ENCODE measurements around the gene TLK1.

Gene TLK1

DNA sequence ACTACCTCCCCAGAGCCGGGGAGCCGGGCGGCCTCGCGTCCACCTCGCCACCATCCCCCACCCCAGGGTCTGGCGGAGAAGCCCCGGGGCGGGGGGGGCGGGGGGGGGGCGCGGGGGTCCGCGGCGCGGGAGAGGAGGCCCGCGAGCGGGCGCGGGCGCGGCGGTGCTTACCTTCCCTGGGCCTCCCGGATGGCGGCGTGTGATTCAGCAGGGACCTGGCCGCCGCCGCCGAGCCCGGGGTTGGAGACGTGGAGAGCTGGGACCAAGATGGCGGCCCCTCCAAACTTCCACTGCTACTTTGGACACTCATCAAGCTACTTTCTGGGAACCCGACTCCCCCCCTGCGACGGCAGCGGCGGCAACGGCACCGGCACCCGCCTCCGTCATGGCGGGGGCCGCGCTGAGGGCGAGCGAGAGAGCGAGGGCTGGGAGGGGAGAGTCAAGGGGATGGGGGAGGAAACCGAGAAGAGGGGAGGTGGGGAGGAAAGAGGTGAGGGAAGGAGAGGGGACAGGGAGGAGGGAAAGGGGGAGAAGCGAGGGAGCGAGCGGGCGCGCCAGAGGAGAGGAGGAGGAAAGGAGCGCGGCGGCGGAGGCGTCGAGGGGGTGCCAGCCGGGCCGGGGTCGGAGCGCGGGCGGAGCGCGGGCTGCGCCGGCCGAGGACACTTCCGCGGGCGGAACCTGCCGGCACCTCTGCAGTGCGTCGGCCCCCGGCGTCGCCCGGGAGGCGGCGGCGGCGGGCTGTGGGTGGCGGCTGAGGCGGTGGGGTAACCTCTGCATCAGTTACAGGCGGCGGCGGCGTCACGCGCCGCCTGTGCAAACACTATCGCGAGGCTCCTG lies at the start of gene TLK1:
Gene TLK1, minus strand, starts transcription at position 775 of the 837 bp plus-strand sequence. Its CDS starts 465 bp downstream, at position 310.
- DNase-seq (ENCODE audit: low read depth in 1 of 2, low spot score in 1 of 2) = peak; percentile 21 to 74

DNA sequence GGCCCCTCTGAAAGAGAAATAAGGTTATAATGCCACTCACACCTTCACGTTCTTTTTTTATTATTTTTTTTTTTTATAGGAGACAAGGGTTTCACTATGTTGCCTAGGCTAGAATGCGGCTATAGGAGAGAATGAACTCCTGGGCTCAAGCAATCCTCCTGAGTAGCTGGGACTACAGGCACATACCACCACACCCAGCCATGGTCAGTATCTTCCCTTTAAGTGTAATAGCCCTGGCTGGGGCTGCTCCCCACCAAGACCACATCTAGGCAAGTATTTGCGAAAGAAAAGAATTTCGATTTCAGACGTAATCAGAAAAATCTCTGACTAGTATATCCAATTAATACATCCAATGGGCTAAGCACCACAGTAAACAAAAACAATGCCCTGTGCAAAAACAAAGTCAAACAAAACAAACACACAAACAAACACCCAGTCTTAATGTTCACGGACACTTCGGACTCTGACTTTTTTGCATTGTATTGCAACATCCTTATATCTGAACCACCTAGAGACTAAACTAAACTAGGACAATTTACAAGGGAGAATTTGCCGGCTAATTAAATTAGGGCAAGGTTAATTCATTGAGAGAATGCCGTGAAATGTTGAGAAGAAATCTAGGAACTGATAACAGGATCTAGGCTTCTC lies 49.6 kb upstream of the TLK1 start:
- DNase-seq (ENCODE audit: low read depth in 1 of 2, low spot score in 1 of 2) = no peak
- no peak for TF ChIP-seq JUND (IDR thresholded peaks at IDR 0.05; ENCODE audit: low read depth)
- in situ Hi-C loops (cut with HindIII; ENCODE audit: low pct_unique_long_range_greater_than_20kb, low sequenced_read_pairs) = no loop called here

More for the DNA sequence above, at the start of gene TLK1:
- in situ Hi-C loops (cut with HindIII; ENCODE audit: low pct_unique_long_range_greater_than_20kb, low sequenced_read_pairs) = no loop called here
- TF ChIP-seq JUND (IDR thresholded peaks at IDR 0.05; ENCODE audit: low read depth) = no peak

DNA sequence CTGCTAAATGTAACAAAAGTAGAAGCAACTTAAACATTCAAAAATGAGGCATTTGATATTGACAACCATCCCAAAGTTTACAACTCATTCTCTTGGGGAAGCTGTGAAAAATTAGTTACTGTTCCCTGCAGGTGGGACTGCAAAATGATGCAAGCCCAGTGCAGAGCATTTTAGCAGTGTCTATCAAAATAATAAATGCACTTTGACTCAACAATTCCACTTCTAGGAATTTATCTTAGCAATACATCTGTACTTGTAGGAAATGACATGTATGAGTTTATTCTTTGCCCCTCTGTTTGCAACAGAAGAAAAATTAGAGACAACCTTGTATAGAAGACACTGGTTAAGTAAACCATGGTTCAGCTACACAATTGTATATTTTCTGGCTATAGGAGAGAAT lies 48.0 kb upstream of the TLK1 start:
- DNase-seq (ENCODE audit: low read depth in 1 of 2, low spot score in 1 of 2) = no peak
- in situ Hi-C loops (cut with HindIII; ENCODE audit: low pct_unique_long_range_greater_than_20kb, low sequenced_read_pairs) = no loop called here

DNA sequence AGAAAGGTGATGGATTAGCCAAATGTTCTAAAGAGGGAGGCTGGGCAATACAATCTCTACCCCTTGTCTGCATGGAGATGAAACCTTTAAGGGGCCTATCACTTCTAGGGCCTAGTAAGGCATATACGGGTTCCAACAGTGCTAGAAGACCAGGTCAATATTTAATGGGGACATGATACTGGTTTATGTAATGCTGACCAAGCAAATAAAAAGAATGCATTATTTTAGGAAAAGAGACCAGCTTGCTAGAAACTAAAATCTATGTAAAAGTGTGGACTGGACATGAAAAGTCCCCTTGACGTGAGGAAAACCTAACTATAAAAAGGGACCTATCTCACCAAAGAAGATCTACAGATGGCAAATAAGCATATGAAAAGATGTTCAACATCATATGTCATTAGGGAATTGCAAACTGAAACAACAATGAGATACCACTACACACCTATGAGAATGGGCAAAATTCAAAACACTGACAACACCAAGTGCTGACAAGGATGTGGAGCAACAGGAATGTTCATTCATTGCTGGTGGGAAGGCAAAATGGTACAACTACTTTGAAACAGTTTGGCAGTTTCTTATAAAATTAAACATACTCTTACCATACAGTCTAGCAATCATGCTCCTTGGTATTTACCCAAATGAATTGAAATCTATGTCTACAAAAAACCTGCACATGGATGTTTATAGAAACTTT lies 45.9 kb upstream of the TLK1 start:
- no peak for TF ChIP-seq JUND (IDR thresholded peaks at IDR 0.05; ENCODE audit: low read depth)
- in situ Hi-C loops (cut with HindIII; ENCODE audit: low pct_unique_long_range_greater_than_20kb, low sequenced_read_pairs) = no loop called here
- no peak for DNase-seq (ENCODE audit: low read depth in 1 of 2, low spot score in 1 of 2)

More for the DNA sequence above, 48.0 kb upstream of the TLK1 start:
- no peak for TF ChIP-seq JUND (IDR thresholded peaks at IDR 0.05; ENCODE audit: low read depth)

DNA sequence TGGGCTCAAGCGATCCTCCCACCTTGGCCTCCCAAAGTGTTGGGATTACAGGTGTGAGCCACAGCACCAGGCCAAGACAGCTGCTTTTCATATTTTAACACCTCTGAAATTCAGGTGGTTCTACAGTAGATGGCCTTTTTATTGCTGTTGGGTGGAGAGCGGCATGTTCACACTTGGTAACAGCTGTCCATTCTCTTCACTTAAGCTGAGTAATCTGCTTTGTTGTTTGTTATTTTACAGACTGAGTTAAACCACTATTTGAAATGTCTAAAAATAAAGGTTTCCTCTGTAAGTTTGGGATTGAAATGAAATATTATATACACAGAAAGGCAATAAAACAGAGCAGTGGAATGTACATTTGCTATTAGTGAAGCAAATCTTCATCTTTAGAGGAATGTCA lies 44.9 kb upstream of the TLK1 start:
- in situ Hi-C loops (cut with HindIII; ENCODE audit: low pct_unique_long_range_greater_than_20kb, low sequenced_read_pairs) = no loop called here
- no peak for TF ChIP-seq JUND (IDR thresholded peaks at IDR 0.05; ENCODE audit: low read depth)
- DNase-seq (ENCODE audit: low read depth in 1 of 2, low spot score in 1 of 2) = no peak

DNA sequence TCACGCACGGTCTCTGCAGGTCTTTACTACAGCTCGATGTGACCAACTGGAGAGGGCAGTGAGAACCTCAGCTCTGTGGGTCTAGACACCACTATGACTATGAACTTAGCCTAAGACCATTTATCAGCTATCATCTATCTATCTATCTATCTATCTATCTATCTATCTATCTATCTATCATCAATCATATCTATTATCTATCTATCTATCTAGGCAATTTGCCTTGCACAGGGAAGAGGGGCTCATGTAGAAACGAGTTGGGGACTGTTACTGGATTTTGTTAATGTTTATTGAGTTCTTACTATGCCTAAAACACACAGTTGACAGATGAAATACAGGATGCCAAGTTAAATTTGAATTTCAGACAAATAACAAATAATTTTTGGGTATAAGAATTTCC lies 41.1 kb upstream of the TLK1 start:
- in situ Hi-C loops (cut with HindIII; ENCODE audit: low pct_unique_long_range_greater_than_20kb, low sequenced_read_pairs) = no loop called here
- no peak for DNase-seq (ENCODE audit: low read depth in 1 of 2, low spot score in 1 of 2)
- TF ChIP-seq JUND (IDR thresholded peaks at IDR 0.05; ENCODE audit: low read depth) = no peak

DNA sequence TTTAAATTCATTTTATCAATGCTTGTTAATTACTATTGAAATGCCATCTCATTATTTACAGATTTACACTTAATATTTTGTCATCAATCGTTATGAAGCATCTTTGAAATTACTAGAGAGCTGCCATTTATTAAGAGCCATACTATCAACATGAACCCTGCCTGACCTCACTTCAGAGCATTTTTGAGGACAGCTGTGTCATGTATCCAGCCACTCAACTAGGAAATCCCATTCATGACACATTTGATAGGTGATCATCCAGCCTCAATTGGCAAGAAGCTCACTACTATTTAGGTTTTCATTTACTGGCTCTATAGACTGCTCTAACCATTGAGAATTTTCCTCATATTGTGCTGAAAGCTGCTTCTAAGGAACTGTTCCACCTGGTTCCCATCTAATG lies 40.6 kb upstream of the TLK1 start:
- no peak for TF ChIP-seq JUND (IDR thresholded peaks at IDR 0.05; ENCODE audit: low read depth)
- no peak for DNase-seq (ENCODE audit: low read depth in 1 of 2, low spot score in 1 of 2)
- in situ Hi-C loops (cut with HindIII; ENCODE audit: low pct_unique_long_range_greater_than_20kb, low sequenced_read_pairs) = no loop called here

DNA sequence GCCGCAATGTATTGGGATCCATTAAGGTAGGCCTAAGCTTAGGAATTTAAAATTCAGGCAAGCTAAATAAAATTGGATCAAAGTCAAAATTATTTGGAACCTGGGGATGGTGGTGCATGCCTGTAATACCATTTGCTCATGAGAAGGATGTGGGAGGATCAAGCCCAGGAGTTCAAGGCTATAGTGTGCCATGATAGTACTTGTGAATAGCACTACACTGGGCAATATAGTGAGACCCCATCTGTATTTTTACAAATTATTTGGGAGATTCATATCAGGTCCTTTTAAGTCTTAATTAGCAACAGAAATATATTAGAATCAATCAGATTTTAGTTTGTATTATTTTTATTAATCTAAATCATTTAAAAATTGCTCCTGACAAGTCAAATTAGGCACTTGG lies 39.8 kb upstream of the TLK1 start:
- in situ Hi-C loops (cut with HindIII; ENCODE audit: low pct_unique_long_range_greater_than_20kb, low sequenced_read_pairs) = no loop called here
- DNase-seq (ENCODE audit: low read depth in 1 of 2, low spot score in 1 of 2) = no peak
- no peak for TF ChIP-seq JUND (IDR thresholded peaks at IDR 0.05; ENCODE audit: low read depth)

DNA sequence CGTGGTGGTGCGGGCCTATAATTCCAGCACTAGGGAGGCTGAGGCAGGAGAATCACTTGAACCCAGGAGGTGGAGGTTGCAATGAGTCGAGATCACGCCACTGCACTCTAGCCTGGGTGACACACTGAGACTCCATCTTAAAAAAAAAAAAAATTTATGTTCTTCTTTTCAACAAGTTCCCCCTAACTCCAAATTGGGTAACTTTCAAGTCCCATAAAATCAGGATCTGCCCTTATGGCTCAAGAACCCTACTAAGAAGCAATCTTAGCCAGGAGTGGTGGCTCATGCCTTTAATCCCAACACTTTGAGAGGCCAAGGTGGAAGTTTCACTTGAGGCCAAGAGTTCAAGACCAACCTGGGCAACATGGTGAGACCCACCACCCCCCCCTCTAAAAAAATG lies 30.3 kb upstream of the TLK1 start:
- no peak for DNase-seq (ENCODE audit: low read depth in 1 of 2, low spot score in 1 of 2)
- in situ Hi-C loops (cut with HindIII; ENCODE audit: low pct_unique_long_range_greater_than_20kb, low sequenced_read_pairs) = no loop called here
- TF ChIP-seq JUND (IDR thresholded peaks at IDR 0.05; ENCODE audit: low read depth) = no peak

DNA sequence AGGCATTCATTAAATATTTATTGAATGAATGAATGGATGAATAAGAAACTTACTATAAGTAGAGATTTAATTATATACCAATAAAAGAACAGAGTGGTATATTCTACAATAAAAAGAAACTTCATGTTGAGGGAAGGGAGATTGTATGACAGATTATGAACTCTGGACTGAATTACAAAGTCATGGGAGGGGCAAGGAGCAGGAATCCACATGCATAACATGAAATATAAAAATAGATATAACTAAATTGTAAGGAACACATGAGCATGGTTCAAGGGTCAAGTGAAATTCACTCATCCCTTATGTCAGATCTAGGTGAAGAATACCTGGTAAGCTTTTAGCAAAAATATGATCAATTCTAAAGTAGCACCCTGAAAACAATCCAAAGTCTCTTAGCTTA lies 27.1 kb upstream of the TLK1 start:
- in situ Hi-C loops (cut with HindIII; ENCODE audit: low pct_unique_long_range_greater_than_20kb, low sequenced_read_pairs) = no loop called here
- DNase-seq (ENCODE audit: low read depth in 1 of 2, low spot score in 1 of 2) = no peak
- TF ChIP-seq JUND (IDR thresholded peaks at IDR 0.05; ENCODE audit: low read depth) = no peak

DNA sequence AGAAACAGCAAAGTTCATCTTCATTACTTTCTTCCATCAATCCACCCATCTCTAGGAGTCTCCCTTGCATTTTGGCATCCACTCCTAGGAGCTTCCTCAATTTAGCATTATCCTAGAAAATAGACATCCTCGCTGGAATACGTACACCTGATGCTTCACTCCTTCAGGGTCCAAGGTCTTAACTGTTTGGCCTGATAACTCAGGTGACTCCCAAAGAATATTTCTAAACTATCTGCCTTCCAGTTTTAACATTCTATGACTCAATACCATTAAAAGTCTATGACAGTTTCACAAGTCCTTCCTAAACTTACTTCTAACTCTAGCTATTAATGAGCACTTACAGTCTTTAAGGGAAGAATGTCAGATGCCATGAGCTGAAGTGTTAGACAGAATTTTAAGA lies 26.5 kb upstream of the TLK1 start:
- in situ Hi-C loops (cut with HindIII; ENCODE audit: low pct_unique_long_range_greater_than_20kb, low sequenced_read_pairs) = no loop called here
- no peak for TF ChIP-seq JUND (IDR thresholded peaks at IDR 0.05; ENCODE audit: low read depth)
- DNase-seq (ENCODE audit: low read depth in 1 of 2, low spot score in 1 of 2) = no peak

DNA sequence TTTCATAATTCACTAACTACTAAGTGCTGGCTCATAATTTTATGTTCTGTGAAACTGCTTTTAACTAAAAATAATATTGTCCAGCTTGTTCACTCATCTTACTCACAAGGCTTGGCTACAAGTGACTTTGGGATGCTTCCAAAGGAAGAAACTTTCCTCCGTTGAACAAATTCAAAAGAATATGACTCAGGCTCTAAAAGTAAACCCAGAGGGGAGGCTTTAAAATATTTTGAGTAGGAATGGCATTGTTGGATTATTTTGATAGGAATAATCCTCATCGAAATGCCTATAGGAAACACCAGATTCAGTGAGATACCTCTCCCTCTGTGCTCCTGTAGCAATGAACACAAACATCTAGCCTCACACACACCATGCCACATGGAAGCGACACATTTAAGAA lies 25.2 kb upstream of the TLK1 start:
- no peak for DNase-seq (ENCODE audit: low read depth in 1 of 2, low spot score in 1 of 2)
- TF ChIP-seq JUND (IDR thresholded peaks at IDR 0.05; ENCODE audit: low read depth) = no peak
- in situ Hi-C loops (cut with HindIII; ENCODE audit: low pct_unique_long_range_greater_than_20kb, low sequenced_read_pairs) = no loop called here
